ENCODE results near the gene TRAPPC2.

GRCh38 chrX:13690836-13691235 is 43.6 kb downstream of the TRAPPC2 start:
- TF ChIP-seq KAT7 (CRISPR knock-in tag; IDR thresholded peaks at IDR 0.05; ENCODE audit: borderline replicate concordance) (no peak), CTCF (IDR thresholded peaks at IDR 0.05) (no peak), FOXP1 (CRISPR knock-in tag; IDR thresholded peaks at IDR 0.05; ENCODE audit: borderline replicate concordance) (no peak), NR1H2 (CRISPR knock-in tag; IDR thresholded peaks at IDR 0.05) (no peak), CBFB (CRISPR knock-in tag; IDR thresholded peaks at IDR 0.05; ENCODE audit: low read depth) (no peak), NR3C1 (CRISPR knock-in tag; conservative IDR thresholded peaks at IDR 0.05; ENCODE audit: low read depth) (no peak), CREB1 (CRISPR knock-in tag; IDR thresholded peaks at IDR 0.05) (no peak), FOXJ3 (CRISPR knock-in tag; IDR thresholded peaks at IDR 0.05; ENCODE audit: borderline replicate concordance) (no peak)

Data from WTC11 (cell line).